WTC11 (cell line): Measurements from ENCODE around the gene SYNJ2. TPM values are rescaled to one million over a fixed set of nuclear protein-coding genes. Genes with fewer than 3 reads are reported as not detected.
"Not testable (repeated sequence)": the region's sequence is repeated elsewhere in the genome, so short reads cannot be mapped to it uniquely, and the experiment has no call there.

ENCODE experiments used
- ATAC-seq: fragments of 200-7000 bp; cut with Tn5 transposase; 2 replicates; pipeline ENCODE4 v1.10.0; 2021; ENCODE audit warnings: mild to moderate bottlenecking, moderate library complexity
- CTCF ChIA-PET: fragments of 300-600 bp; sonication (Branson Sonifier 250); formaldehyde crosslinking; loops from one replicate; lab custom pipeline; 2021; ENCODE audit warnings: antibody characterized with exemption; lab: Charles Lee
- POLR2A ChIA-PET: fragments of 350-600 bp; sonication (Branson Sonifier 250); formaldehyde crosslinking; loops from one replicate; lab custom pipeline; 2021; ENCODE audit warnings: antibody characterized with exemption; lab: Charles Lee
- DNase-seq: peaks from one replicate; pipeline ENCODE4 v3.0.0; 2021; ENCODE audit warnings: low spot score
- H3K27ac Mint-ChIP-seq: 2 replicates; pipeline ENCODE4 v1.8.0; 2021; ENCODE audit warnings: mixed read lengths
- H3K27me3 Mint-ChIP-seq: 2 replicates; pipeline ENCODE4 v1.8.0; 2021; ENCODE audit warnings: low read depth, mild to moderate bottlenecking, moderate library complexity, mixed read lengths
- H3K36me3 Mint-ChIP-seq: 2 replicates; pipeline ENCODE4 v1.8.0; 2021; ENCODE audit warnings: mixed read lengths
- H3K4me1 Mint-ChIP-seq: 2 replicates; pipeline ENCODE4 v1.8.0; 2022; ENCODE audit warnings: mixed read lengths
- H3K4me3 Mint-ChIP-seq: 2 replicates; pipeline ENCODE4 v1.8.0; 2021; ENCODE audit warnings: mild to moderate bottlenecking, moderate library complexity, mixed read lengths
- H3K9me3 Mint-ChIP-seq: 2 replicates; pipeline ENCODE4 v1.8.0; 2021; ENCODE audit warnings: mixed read lengths
- CREB1 ChIP-seq: sonication (generic); formaldehyde crosslinking; IDR thresholded peaks from 2 replicates; pipeline ENCODE4 v1.8.0; 2023; ENCODE audit warnings: mild to moderate bottlenecking, missing genetic modification reagents
- CTCF ChIP-seq: fragments of 200-600 bp; IDR thresholded peaks from 2 replicates; pipeline ENCODE4 v1.8.0; 2022; ENCODE audit warnings: antibody characterized with exemption
- ESRRA ChIP-seq: sonication (generic); formaldehyde crosslinking; IDR thresholded peaks from 2 replicates; pipeline ENCODE4 v1.8.1; 2022; ENCODE audit warnings: mild to moderate bottlenecking, missing genetic modification reagents, borderline replicate concordance
- FOXK1 ChIP-seq: sonication (generic); formaldehyde crosslinking; IDR thresholded peaks from 2 replicates; pipeline ENCODE4 v1.8.0; 2022; ENCODE audit warnings: mild to moderate bottlenecking, moderate library complexity, missing genetic modification reagents
- GABPB1 ChIP-seq: sonication (generic); formaldehyde crosslinking; IDR thresholded peaks from 2 replicates; pipeline ENCODE4 v1.8.1; 2023; ENCODE audit warnings: mild to moderate bottlenecking, missing genetic modification reagents
- NFE2L1 ChIP-seq: sonication (generic); formaldehyde crosslinking; IDR thresholded peaks from 2 replicates; pipeline ENCODE4 v1.8.1; 2023; ENCODE audit warnings: missing genetic modification reagents
- RELA ChIP-seq: sonication (generic); formaldehyde crosslinking; IDR thresholded peaks from 2 replicates; pipeline ENCODE4 v1.8.1; 2022; ENCODE audit warnings: missing genetic modification reagents, mild to moderate bottlenecking, borderline replicate concordance
- SOX15 ChIP-seq: fragments of 250-450 bp; sonication (Bioruptor Pico); IDR thresholded peaks from 2 replicates; pipeline ENCODE4 v1.9.0; 2021; ENCODE audit warnings: mild to moderate bottlenecking
- USF1 ChIP-seq: sonication (generic); formaldehyde crosslinking; IDR thresholded peaks from 2 replicates; pipeline ENCODE4 v1.8.0; 2022; ENCODE audit warnings: mild to moderate bottlenecking, missing genetic modification reagents
- ZMAT4 ChIP-seq: fragments of 250-450 bp; sonication (Bioruptor Pico); IDR thresholded peaks from 2 replicates; pipeline ENCODE4 v1.9.0; 2021; ENCODE audit warnings: mild to moderate bottlenecking
- ZNF396 ChIP-seq: fragments of 250-450 bp; sonication (Bioruptor Pico); IDR thresholded peaks from 2 replicates; pipeline ENCODE4 v1.8.0; 2021; ENCODE audit warnings: mild to moderate bottlenecking, moderate library complexity, borderline replicate concordance
- ZNF423 ChIP-seq: fragments of 250-450 bp; sonication (Bioruptor Pico); IDR thresholded peaks from 2 replicates; pipeline ENCODE4 v2.1.2; 2022; ENCODE audit warnings: mild to moderate bottlenecking, moderate library complexity
- total RNA-seq: library from RNA; stranded (reverse); gene quantifications from 3 replicates; pipeline ENCODE4 v1.2.3, GENCODE V29; 2021
- TF ChIP-seq, protein P1 (sequence below): fragments of 250-450 bp; sonication (Bioruptor Pico); IDR thresholded peaks from 2 replicates; pipeline ENCODE4 v2.1.2; 2022; ENCODE audit warnings: mild to moderate bottlenecking, moderate library complexity
- TF ChIP-seq, protein P2 (sequence below): sonication (generic); formaldehyde crosslinking; IDR thresholded peaks from 2 replicates; pipeline ENCODE4 v1.8.1; 2023; ENCODE audit warnings: mild to moderate bottlenecking, missing genetic modification reagents
- TF ChIP-seq, protein P3 (sequence below): sonication (generic); formaldehyde crosslinking; IDR thresholded peaks from 2 replicates; pipeline ENCODE4 v1.8.1; 2022; ENCODE audit warnings: mild to moderate bottlenecking, missing genetic modification reagents, moderate library complexity, borderline replicate concordance
- TF ChIP-seq, protein P4 (sequence below): sonication (generic); formaldehyde crosslinking; IDR thresholded peaks from 2 replicates; pipeline ENCODE4 v1.8.1; 2023; ENCODE audit warnings: mild to moderate bottlenecking, moderate library complexity, missing genetic modification reagents

The SYNJ2 gene
- total RNA-seq, 1 experiment from 2014 or later: 15.3 TPM

- no peak overlapping the region for H3K4me3 Mint-ChIP-seq
- DNase-seq (no peak), ATAC-seq (no peak)
- H3K27me3 Mint-ChIP-seq: no peaks in the 10 kb centered on the region
- H3K36me3 Mint-ChIP-seq: peaks cover 69% of the 10 kb centered on the region
- ChIA-PET CTCF (interaction anchor here (1.4 kb wide), 1 partner anchor 64 kb away, joined by 3 read pairs; no protein-coding TSS in a partner anchor), POLR2A (no interaction called here)
- H3K9me3 Mint-ChIP-seq: no peaks in the 10 kb centered on the region
- TF ChIP-seq ZNF396 (CRISPR knock-in tag) (no peak), GABPB1 (CRISPR knock-in tag) (no peak), RELA (CRISPR knock-in tag) (no peak), CREB1 (no peak), ESRRA (CRISPR knock-in tag) (no peak), SOX15 (CRISPR knock-in tag) (no peak), FOXK1 (no peak), USF1 (CRISPR knock-in tag) (no peak), ZNF423 (CRISPR knock-in tag) (no peak)
- TF ChIP-seq, protein P1, sequence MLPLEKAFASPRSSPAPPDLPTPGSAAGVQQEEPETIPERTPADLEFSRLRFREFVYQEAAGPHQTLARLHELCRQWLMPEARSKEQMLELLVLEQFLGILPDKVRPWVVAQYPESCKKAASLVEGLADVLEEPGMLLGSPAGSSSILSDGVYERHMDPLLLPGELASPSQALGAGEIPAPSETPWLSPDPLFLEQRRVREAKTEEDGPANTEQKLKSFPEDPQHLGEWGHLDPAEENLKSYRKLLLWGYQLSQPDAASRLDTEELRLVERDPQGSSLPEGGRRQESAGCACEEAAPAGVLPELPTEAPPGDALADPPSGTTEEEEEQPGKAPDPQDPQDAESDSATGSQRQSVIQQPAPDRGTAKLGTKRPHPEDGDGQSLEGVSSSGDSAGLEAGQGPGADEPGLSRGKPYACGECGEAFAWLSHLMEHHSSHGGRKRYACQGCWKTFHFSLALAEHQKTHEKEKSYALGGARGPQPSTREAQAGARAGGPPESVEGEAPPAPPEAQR (CRISPR knock-in tag): no peak
- TF ChIP-seq, protein P2, sequence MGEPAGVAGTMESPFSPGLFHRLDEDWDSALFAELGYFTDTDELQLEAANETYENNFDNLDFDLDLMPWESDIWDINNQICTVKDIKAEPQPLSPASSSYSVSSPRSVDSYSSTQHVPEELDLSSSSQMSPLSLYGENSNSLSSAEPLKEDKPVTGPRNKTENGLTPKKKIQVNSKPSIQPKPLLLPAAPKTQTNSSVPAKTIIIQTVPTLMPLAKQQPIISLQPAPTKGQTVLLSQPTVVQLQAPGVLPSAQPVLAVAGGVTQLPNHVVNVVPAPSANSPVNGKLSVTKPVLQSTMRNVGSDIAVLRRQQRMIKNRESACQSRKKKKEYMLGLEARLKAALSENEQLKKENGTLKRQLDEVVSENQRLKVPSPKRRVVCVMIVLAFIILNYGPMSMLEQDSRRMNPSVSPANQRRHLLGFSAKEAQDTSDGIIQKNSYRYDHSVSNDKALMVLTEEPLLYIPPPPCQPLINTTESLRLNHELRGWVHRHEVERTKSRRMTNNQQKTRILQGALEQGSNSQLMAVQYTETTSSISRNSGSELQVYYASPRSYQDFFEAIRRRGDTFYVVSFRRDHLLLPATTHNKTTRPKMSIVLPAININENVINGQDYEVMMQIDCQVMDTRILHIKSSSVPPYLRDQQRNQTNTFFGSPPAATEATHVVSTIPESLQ (CRISPR knock-in tag): no peak
- no peaks in the 10 kb centered on the region for H3K4me1 Mint-ChIP-seq
- H3K27ac Mint-ChIP-seq: no peak overlapping the region
Observed at GRCh38 chr6:157937916-157938315, 43.7 kb upstream of the SYNJ2 start.

- H3K4me1 Mint-ChIP-seq, DNase-seq, ATAC-seq, CTCF ChIA-PET, POLR2A ChIA-PET, H3K27me3 Mint-ChIP-seq, H3K9me3 Mint-ChIP-seq, H3K4me3 Mint-ChIP-seq, H3K27ac Mint-ChIP-seq: not testable (repeated sequence)
- H3K36me3 Mint-ChIP-seq: peaks cover 74% of the 10 kb centered on the region
Observed at GRCh38 chr6:157940375-157941036, 41.2 kb upstream of the SYNJ2 start.

- H3K27me3 Mint-ChIP-seq: no peaks in the 10 kb centered on the region
- POLR2A ChIA-PET: no interaction called here
- TF ChIP-seq ZMAT4 (CRISPR knock-in tag) (no peak), USF1 (CRISPR knock-in tag) (no peak), CTCF (no peak), NFE2L1 (no peak)
- TF ChIP-seq, protein P3, sequence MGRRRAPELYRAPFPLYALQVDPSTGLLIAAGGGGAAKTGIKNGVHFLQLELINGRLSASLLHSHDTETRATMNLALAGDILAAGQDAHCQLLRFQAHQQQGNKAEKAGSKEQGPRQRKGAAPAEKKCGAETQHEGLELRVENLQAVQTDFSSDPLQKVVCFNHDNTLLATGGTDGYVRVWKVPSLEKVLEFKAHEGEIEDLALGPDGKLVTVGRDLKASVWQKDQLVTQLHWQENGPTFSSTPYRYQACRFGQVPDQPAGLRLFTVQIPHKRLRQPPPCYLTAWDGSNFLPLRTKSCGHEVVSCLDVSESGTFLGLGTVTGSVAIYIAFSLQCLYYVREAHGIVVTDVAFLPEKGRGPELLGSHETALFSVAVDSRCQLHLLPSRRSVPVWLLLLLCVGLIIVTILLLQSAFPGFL (CRISPR knock-in tag): no peak
- TF ChIP-seq, protein P1 (CRISPR knock-in tag): no peak
- TF ChIP-seq, protein P4, sequence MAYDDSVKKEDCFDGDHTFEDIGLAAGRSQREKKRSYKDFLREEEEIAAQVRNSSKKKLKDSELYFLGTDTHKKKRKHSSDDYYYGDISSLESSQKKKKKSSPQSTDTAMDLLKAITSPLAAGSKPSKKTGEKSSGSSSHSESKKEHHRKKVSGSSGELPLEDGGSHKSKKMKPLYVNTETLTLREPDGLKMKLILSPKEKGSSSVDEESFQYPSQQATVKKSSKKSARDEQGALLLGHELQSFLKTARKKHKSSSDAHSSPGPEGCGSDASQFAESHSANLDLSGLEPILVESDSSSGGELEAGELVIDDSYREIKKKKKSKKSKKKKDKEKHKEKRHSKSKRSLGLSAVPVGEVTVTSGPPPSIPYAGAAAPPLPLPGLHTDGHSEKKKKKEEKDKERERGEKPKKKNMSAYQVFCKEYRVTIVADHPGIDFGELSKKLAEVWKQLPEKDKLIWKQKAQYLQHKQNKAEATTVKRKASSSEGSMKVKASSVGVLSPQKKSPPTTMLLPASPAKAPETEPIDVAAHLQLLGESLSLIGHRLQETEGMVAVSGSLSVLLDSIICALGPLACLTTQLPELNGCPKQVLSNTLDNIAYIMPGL (CRISPR knock-in tag): no peak
Observed at GRCh38 chr6:157941101-157941863, 40.4 kb upstream of the SYNJ2 start.

More at GRCh38 chr6:157941101-157941863, 40.4 kb upstream of the SYNJ2 start:
- DNase-seq (no peak), ATAC-seq (no peak)
- CTCF ChIA-PET: no interaction called here
- H3K27ac Mint-ChIP-seq: no peak overlapping the region
- peaks cover 75% of the 10 kb centered on the region for H3K36me3 Mint-ChIP-seq
- H3K4me1 Mint-ChIP-seq: no peaks in the 10 kb centered on the region
- H3K9me3 Mint-ChIP-seq: no peaks in the 10 kb centered on the region
- no peak overlapping the region for H3K4me3 Mint-ChIP-seq
